GM18505 (cell line): ENCODE data around the gene IFFO2.

Experiments used
- ATAC-seq: cut with Tn5 transposase; IDR thresholded peaks from one replicate; pipeline ENCODE4 v1.9.1; 2021; ENCODE audit not compliant: unreplicated experiment
- POLR2A ChIP-seq: IDR thresholded peaks from 4 replicates; pipeline ENCODE4 v1.6.1; 2011; ENCODE audit warnings: borderline replicate concordance; ENCODE audit not compliant: insufficient read depth, insufficient read length; ENCODE audit errors: extremely low read depth

Gene IFFO2

DNA sequence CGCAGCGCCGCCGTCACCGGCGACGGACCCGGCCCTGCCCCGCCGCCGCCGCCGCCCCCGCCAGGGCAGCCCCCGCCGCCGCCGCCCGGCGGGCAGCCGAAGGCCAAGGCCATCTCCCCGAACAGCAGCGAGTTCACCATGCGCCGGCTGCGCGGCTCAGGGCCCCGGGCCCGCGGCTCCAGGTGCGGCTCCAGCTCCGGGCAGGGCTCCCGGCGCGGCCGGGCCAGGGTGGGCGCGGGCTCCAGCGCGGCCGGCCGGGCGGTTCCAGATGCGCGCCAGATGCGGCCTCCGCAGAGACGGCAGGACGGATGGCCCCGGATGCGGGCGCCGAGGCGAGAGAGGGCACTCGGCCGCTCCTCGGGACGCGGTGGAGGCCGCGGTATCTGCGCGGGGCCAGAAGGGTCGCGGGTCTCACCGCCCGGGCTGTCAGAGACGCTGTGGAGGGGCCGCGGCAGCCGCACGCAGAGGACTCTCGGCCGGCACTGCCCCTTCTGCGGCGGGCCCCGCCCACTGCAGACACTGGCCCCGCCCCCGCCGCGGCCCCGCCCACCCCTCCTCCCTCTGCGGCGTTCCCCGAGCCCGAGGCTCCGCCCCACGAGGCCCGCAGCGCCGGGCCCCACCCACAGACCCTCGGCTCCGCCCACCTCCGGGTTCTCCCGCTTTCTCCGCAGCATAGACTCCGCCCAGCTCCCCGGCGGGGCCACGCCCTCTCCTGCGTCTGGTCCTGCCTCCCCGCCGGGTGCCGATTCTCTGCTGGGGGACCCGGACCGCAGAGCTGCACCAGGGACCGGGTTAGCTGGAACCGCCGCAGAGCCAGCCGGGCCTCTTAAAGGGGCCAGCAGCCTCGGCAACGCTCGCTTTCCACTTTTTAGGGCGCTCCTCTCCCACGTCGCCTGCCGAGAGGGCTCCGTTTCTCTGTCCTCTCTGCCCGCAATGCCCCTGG is at the start of gene IFFO2:
Gene IFFO2 (minus strand): TSS at position 484 of the 943 bp plus-strand sequence. CDS start 344 bp downstream, at position 140.
- TF ChIP-seq POLR2A = peak; percentile 61
- ATAC-seq = peak; percentile 56

DNA sequence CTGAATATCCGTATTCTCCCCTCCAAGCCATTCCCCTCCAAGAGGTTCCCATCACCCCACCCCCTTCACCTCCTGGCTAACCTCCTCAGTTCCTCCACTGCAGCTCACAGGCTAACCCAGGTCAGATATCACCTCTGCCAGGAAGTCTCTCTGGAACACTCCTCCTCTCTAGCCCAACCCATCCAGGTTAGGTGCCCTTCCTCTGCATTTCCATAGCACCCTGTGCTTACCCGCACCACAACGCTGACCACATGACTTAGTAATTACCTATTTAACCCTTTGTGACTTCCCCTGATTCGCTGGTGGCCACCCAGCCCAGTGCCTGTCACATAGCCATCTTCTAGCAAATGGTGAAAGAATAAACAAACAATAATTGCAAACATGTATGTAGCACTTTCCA is 49.5 kb upstream of the IFFO2 start:
- no peak for ATAC-seq
- TF ChIP-seq POLR2A = no peak

DNA sequence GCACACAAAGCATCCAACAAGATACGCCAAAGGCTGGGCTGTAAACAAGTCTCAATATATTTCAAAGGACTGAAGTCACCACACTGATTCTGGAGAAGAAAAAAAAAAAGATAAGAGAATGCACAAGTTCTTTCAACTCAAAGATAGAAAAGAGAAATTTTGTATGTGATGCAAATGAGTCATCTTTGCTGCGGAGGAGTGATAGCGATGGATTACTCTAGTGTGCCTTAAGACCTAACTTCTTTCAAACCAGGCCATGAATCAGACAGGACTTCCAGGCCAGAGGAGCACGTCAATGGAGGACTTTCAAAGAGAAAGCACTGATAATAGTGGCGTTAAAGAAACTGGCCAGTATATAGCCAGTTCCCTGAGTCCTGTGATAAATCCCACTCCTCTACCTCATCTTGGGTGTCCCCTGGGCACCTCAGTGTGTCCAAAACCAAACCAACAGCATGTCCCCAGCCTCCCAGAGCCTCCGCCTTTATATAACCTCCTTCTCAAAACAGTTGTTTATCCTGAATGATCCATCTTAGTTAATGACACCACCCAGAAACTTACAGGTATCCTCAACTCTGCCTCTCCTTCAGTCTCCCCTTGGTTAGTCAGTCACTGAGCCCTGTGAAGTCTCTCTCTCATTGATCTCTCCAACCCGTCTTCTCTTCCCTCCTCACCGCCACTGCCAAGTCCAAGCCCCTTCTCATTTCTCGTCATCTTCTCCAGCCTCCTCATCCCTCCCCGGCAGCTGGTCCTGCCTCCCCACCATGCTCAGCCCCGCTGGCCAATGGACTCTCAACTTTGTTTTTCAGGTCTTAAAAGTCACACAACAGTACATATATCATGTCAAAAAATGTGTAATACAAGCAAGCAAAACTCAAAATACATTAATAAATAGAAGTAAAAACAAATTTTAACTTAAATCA is 47.2 kb upstream of the IFFO2 start:
- ATAC-seq = no peak
- TF ChIP-seq POLR2A = no peak

DNA sequence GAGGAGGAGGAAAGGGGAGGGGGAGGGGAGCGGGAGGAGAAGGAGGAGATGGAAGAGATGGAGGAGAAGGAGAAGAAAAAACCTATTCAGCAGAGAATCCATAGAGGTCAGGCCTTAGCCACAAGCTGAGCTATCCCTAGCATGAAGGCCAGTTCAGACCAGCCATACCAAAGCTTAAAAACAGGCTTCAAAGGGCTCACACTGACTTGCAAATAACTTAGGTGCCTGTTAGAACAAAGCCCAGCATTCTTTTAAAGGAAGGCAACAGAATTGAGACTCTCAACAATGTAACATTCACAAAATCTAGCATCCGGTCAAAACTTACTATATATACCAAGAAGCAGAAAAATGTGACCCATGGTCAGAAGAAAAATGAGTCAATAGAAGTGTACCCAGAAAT is 43.6 kb upstream of the IFFO2 start:
- ATAC-seq = no peak
- no peak for TF ChIP-seq POLR2A

DNA sequence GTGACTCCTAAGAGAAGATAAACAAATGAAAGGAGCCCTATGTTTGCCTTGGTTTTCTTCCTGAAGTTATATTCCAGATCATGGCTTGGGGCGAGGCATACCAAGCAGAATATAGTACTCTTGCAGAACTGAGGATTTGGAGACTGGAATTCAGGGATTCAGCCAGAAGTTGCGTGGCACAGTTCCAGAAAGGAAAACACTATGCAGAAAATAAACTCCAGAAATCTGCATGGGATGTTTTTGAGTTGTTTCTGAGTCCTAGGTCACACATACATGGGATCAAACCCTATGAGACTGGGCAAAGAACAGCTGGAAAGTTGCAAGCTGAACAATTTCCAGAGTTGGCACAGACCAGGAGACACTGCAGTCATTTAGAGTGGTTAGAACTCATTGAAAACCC is 42.9 kb upstream of the IFFO2 start:
- no peak for ATAC-seq

DNA sequence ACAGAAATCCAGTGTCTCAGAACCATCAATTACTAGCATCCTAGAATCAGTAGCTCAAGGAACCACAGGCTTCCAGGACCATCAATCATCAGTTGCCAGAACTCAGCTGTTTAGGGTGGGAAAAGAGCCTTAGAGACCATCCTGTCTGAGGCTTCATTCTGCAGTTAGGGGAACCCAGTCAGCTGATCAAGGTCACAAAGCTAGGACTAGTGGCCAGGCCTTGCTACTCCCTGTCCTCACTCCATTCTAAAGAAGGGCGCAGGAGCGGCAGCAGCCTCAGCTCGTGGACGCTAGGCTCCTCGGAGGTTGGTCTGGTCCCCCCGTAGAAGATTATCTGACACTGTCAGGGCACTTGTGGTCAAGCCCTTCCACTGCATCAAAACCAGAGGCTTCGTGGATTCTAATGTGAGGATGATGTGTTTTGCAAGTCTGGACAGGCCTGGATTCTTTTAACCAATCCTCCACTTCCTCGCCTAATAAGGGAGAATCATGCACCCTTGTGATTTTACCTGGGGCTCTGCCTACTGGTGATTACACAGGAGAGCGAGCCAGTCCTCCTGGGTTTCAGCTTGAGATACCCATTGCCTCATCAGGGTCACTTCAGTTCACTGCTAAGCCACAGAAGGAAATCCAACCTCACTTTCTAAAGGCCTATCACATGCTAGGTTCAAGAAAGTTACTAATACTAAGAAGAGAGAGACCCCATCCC is 41.7 kb upstream of the IFFO2 start:
- ATAC-seq = no peak
- TF ChIP-seq POLR2A = no peak

More for the DNA sequence above, 42.9 kb upstream of the IFFO2 start:
- TF ChIP-seq POLR2A = no peak

DNA sequence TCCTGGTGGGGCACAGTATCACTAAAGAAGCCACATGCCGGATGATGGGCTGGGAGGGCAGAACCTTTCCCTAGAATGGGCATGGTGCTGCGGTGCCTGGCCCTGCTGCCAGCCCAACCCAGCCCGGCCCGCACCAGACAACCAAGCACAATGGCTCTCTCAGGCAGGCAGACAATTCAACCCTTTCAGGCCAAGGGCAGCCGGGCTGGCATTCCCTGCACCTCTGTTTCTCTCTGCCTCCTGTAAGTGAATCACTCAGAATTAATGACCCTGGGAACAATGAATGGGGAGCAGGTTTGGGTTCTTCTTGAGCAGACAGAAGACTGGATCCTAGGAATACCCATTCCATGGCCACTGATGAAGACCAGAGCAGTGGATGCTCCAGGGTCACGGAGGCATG is 41.0 kb upstream of the IFFO2 start:
- TF ChIP-seq POLR2A = no peak
- ATAC-seq = no peak

DNA sequence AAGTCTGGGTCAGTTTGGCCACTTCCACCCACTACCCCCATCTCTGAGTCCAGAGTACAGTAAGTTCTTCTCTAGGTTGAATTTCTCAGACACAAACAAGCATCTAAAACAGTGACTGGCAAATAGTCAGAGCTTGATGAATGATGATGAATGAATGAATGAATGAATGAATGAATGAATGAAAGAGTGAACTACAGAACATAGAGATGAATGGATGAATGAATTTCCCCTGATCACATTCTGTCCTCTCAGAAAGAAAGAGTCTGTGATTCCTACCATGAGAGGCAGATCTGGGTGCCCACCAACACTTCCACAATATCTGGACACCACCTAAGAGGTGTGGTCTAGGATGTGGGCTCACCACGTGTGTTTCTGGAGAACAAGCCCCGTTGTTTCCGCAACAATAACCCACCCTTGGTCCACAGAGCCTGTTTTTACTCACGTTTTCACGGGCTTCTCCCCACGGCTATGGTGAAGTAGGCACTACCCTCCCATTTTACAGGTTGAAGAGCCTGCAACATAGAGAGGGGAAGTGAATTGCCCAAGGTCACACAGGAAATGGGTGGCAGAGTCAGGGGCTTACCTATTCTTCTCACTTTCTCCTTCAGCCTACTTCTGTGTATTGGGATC is 40.2 kb upstream of the IFFO2 start:
- no peak for TF ChIP-seq POLR2A
- ATAC-seq = no peak

DNA sequence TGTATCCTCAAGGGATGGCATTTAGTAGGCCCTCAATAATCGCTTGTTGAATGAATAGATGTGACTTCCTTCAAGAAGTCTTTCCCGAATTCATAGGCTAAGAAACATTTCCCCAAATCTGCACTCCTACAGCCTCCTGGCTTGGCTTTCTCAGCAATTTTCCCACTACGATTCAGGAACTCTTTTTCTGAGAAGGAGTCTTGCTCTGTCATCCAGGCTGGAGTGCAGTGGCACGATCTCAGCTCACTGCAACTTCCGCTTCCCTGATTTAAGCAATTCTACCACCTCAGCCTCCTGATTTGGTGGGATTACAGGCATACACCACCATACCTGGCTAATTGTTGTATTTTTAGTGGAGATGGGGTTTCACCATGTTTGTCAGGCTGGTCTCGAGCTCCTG is 37.9 kb upstream of the IFFO2 start:
- ATAC-seq = no peak

DNA sequence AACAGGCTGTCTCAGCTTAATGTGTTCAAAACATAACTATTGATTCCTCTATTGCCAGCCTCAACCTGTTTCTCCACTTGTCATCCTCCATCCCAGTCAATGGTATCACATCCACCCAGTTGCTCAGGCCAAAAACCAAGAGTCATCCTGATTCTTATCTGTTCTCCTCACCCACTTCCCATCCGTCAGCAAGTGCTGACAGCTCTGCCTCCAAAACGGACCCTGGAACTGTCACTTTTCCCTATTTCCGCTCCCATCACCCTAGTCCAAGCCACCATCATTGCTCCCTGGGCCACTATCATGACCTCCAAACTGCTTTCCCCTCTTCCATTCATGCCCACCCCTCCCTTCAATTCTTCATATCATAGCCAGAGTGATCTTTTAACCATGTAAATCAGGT is 36.2 kb upstream of the IFFO2 start:
- TF ChIP-seq POLR2A = no peak
- no peak for ATAC-seq

More for the DNA sequence above, 37.9 kb upstream of the IFFO2 start:
- no peak for TF ChIP-seq POLR2A

DNA sequence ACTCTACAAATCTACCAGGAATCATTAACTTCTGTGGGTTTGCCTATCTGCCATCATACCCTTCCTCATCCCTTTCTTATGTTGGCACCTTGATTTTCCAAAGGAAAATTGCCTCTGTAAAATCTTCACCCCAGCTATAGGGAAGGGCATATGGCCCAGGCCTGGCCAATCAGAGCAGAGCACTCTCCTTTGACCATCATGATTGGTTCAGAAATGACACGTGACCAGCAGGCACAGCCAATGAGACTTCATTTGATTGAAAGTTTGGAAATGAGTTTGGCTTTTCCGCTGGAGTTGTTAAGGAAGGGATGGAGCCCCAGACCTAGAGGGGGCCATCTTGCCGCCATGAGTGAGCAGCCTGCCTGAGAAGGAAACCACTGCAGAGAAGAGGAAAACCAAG is 35.1 kb upstream of the IFFO2 start:
- TF ChIP-seq POLR2A = no peak
- ATAC-seq = no peak

DNA sequence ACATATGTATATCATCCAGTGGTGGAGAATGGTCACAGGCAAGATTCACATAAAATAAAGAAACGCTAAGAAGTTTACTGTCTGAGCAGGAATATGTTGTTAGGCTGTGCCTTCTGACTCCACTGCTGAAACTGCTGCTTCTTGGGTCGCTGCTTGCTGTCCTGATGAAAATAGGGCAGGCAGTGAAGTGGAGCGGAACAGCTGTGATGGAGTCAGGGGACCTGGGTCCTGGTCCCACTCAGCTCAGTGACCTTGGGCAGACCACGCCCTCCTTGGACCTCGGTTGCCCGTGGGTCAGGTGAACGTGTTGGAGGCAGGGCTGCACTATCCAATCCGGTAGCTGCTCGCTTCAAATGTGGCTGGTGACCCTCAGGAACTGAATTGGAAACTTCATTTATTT is 33.4 kb upstream of the IFFO2 start:
- ATAC-seq = no peak
- no peak for TF ChIP-seq POLR2A
